VCaP (cell line): ENCODE data around the gene PRPF18.

Experiments
- H3K27ac ChIP-seq: fragments of 450-650 bp; 2 replicates; pipeline ENCODE4 v1.5.1; 2017
- TF ChIP-seq, protein P1 (sequence below): fragments of 450-650 bp; conservative IDR thresholded peaks from 2 replicates; pipeline ENCODE4 v1.5.1; 2017; ENCODE audit warnings: mild to moderate bottlenecking, moderate library complexity

Gene PRPF18

DNA sequence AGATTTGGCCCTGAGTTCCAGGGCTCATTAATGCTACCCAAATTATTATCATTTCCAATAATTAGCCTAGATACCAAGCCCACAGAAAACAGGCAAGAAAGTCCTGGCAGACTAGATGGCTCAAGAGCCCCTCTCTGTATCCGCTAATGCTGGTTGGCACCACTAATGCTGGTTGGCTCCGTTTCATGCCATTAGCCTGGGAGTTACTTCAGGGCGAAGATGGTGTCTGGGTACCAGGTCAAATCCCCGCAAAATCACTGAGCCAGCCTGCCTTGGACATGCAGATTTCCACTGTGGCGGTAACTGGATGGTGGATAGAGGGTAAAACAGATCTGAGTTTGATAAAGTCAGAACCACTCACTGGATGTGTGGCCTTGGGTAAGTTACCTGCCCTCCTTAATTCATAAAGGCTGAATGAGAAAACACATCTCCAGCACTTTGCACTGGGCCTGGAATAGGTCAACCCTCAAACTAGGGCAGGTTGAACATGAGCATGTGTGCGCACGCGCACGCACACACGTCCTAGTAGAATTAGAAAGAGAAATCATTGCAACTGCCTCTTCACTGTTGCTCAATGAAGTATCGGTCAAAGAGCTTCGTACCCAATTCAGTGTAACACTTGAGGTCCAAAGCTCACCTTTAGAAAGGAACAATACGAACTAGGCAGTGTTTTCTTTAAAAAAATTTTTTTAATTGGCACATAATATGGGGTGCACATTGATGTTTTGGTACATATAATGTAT, 91.5 kb downstream of the PRPF18 start:
- no peak overlapping the region for H3K27ac ChIP-seq
- TF ChIP-seq, protein P1, sequence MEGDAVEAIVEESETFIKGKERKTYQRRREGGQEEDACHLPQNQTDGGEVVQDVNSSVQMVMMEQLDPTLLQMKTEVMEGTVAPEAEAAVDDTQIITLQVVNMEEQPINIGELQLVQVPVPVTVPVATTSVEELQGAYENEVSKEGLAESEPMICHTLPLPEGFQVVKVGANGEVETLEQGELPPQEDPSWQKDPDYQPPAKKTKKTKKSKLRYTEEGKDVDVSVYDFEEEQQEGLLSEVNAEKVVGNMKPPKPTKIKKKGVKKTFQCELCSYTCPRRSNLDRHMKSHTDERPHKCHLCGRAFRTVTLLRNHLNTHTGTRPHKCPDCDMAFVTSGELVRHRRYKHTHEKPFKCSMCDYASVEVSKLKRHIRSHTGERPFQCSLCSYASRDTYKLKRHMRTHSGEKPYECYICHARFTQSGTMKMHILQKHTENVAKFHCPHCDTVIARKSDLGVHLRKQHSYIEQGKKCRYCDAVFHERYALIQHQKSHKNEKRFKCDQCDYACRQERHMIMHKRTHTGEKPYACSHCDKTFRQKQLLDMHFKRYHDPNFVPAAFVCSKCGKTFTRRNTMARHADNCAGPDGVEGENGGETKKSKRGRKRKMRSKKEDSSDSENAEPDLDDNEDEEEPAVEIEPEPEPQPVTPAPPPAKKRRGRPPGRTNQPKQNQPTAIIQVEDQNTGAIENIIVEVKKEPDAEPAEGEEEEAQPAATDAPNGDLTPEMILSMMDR: no peak
